ENCODE measurements around the gene HOXA6. TPM values are rescaled to one million over a fixed set of nuclear protein-coding genes. Genes with fewer than 3 reads are reported as not detected.

Gene HOXA6
- total RNA-seq, 1 experiment from 2014 or later: not detected

DNA sequence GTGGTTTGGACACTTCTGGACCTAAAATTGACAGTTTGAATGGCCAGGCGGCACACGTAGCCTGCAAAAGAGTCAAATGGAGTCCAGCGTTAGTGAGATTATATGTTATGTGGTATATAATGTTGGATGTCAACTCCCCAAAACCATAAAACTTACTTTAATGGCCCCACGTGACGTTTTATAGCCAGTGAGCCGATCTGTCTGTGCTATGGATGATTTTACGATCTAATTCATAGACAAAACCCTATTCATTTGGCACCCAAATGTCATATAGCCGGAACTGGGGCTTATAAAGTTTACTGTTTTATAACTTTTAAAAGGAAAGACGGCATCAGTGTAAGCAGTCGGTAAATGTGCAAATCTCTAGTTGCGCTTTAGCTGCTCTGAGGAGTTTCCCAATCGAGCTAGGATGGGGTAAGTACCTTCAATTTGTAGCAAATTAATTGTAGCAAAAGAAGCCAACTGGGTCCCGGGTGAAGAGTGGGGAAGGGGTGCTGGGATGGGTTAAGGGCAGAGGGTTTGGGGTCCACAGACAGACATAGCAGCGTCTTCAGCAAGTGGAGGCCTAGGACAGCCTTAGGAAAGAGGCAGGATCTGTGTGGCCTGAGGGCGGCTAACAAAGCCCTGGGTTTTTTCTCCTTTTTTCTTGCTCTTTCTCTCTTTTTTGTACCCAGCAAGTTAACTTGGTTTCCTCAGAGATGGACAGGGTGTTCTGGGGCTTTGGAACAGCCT, 7.3 kb downstream of the HOXA6 start:
- H3K27ac Mint-ChIP-seq: no peak overlapping the region
- CTCF ChIA-PET: interaction anchor here (0.9 to 3.8 kb wide), 3 partner anchors 21 to 458 kb away, joined by 3 to 39 read pairs (median 4); no protein-coding TSS in a partner anchor
- POLR2A ChIA-PET: no interaction called here
- H3K27me3 Mint-ChIP-seq (ENCODE audit: low read depth): peaks cover 100% of the 10 kb centered on the region
- H3K4me3 Mint-ChIP-seq: no peak overlapping the region
- TF ChIP-seq MAX (CRISPR knock-in tag; IDR thresholded peaks at IDR 0.05) (no peak), RORB (CRISPR knock-in tag; IDR thresholded peaks at IDR 0.05) (no peak), E2F4 (CRISPR knock-in tag; IDR thresholded peaks at IDR 0.05; ENCODE audit: borderline replicate concordance, low read depth) (no peak), ATF1 (CRISPR knock-in tag; IDR thresholded peaks at IDR 0.05) (no peak), ZNF416 (CRISPR knock-in tag; IDR thresholded peaks at IDR 0.05) (no peak), TEAD1 (CRISPR knock-in tag; IDR thresholded peaks at IDR 0.05) (no peak), OVOL2 (CRISPR knock-in tag; IDR thresholded peaks at IDR 0.05; ENCODE audit: borderline replicate concordance) (no peak), ZBTB21 (CRISPR knock-in tag; IDR thresholded peaks at IDR 0.05; ENCODE audit: borderline replicate concordance) (no peak), CBFB (CRISPR knock-in tag; IDR thresholded peaks at IDR 0.05; ENCODE audit: low read depth) (no peak)
- DNase-seq (ENCODE audit: low spot score): no peak
- peaks cover 23% of the 10 kb centered on the region for H3K4me1 Mint-ChIP-seq
- no peak for ATAC-seq
- no peaks in the 10 kb centered on the region for H3K36me3 Mint-ChIP-seq
- no peaks in the 10 kb centered on the region for H3K9me3 Mint-ChIP-seq

DNA sequence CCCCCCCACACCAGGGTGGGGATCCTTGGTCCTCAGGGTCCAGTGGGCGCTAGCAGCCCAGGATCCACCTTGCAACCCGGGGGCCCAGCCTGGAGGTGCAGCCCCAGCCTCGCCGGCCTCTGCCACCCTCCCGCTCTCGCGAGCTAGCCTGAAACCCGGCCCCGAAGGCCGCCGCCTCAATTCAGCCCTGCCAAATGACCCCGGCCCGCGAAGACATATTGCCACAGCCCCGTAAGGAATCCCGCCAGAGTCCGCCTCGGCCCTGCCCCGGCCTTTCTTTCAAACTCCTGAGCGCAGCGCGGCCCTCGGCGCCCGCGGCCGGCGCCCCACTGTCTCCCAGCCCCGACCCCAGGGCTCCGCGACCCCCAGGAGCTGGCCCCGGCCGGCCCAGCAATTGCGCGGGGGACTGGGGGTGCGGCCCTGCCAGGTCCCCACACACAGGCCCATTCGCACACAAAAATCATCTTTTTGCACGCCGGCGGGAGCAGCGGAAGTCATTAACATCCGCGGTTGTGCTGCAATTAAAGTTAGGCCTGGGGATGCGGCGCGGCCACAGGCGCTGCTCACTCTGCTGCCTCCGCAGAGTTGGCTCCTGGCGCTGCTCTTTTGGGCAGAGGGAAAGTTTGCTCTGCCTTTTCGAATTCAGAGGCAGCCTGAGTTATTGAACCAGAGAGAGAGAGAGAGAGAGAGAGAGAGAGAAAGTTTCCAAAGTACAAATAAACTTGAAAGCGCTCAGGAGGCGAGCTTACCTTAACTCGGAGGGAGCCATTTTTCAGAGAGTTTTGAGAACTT, 8.0 kb downstream of the HOXA6 start:
- peak overlapping the region; percentile 51 for H3K4me3 Mint-ChIP-seq
- peak; percentile 43 for DNase-seq (ENCODE audit: low spot score)
- CTCF ChIA-PET: interaction anchor here (0.6 to 1.5 kb wide), 3 partner anchors 40 to 458 kb away, joined by 3 to 4 read pairs (median 3); no protein-coding TSS in a partner anchor
- TF ChIP-seq CTCF (IDR thresholded peaks at IDR 0.05) (no peak), GRHL2 (CRISPR knock-in tag; IDR thresholded peaks at IDR 0.05; ENCODE audit: insufficient replicate concordance, severe bottlenecking) (no peak), NR3C1 (CRISPR knock-in tag; conservative IDR thresholded peaks at IDR 0.05; ENCODE audit: low read depth) (no peak), ELF4 (CRISPR knock-in tag; IDR thresholded peaks at IDR 0.05; ENCODE audit: low read depth) (no peak), PRRX2 (CRISPR knock-in tag; IDR thresholded peaks at IDR 0.05) (no peak), SMAD4 (CRISPR knock-in tag; IDR thresholded peaks at IDR 0.05) (no peak), FOXK1 (CRISPR knock-in tag; IDR thresholded peaks at IDR 0.05) (no peak), ERG (CRISPR knock-in tag; IDR thresholded peaks at IDR 0.05) (no peak), AFF4 (CRISPR knock-in tag; IDR thresholded peaks at IDR 0.05; ENCODE audit: borderline replicate concordance) (no peak), GABPB1 (CRISPR knock-in tag; IDR thresholded peaks at IDR 0.05) (no peak), ZNF219 (CRISPR knock-in tag; IDR thresholded peaks at IDR 0.05; ENCODE audit: borderline replicate concordance) (no peak), ATF1 (CRISPR knock-in tag; IDR thresholded peaks at IDR 0.05) (no peak), CREB1 (CRISPR knock-in tag; IDR thresholded peaks at IDR 0.05) (no peak), OVOL2 (CRISPR knock-in tag; IDR thresholded peaks at IDR 0.05; ENCODE audit: borderline replicate concordance) (no peak), MAX (CRISPR knock-in tag; IDR thresholded peaks at IDR 0.05) (no peak)
- TF ChIP-seq, protein P1, sequence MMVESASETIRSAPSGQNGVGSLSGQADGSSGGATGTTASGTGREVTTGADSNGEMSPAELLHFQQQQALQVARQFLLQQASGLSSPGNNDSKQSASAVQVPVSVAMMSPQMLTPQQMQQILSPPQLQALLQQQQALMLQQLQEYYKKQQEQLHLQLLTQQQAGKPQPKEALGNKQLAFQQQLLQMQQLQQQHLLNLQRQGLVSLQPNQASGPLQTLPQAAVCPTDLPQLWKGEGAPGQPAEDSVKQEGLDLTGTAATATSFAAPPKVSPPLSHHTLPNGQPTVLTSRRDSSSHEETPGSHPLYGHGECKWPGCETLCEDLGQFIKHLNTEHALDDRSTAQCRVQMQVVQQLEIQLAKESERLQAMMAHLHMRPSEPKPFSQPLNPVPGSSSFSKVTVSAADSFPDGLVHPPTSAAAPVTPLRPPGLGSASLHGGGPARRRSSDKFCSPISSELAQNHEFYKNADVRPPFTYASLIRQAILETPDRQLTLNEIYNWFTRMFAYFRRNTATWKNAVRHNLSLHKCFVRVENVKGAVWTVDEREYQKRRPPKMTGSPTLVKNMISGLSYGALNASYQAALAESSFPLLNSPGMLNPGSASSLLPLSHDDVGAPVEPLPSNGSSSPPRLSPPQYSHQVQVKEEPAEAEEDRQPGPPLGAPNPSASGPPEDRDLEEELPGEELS (CRISPR knock-in tag; IDR thresholded peaks at IDR 0.05): no peak

More for the DNA sequence above, 8.0 kb downstream of the HOXA6 start:
- POLR2A ChIA-PET: no interaction called here
- peak; percentile 27 for ATAC-seq
- Mint-ChIP-seq H3K36me3 (no peaks in the 10 kb centered on the region), H3K27me3 (ENCODE audit: low read depth) (peaks cover 100% of the 10 kb centered on the region), H3K27ac (no peak overlapping the region), H3K4me1 (peaks cover 21% of the 10 kb centered on the region), H3K9me3 (no peaks in the 10 kb centered on the region)
